ENCODE results near the gene RMND5A. TPM values are rescaled to one million over a fixed set of nuclear protein-coding genes. Genes with fewer than 3 reads are reported as not detected.

RMND5A gene
- total RNA-seq, 1 donor from 2014 or later = 24.3 TPM

- H3K4me3 Mint-ChIP-seq (ENCODE audit: unreplicated experiment) = no peak overlapping the region
- TF ChIP-seq CTCF (IDR thresholded peaks at IDR 0.05) = no peak
- H3K27ac Mint-ChIP-seq (ENCODE audit: unreplicated experiment) = no peak overlapping the region
- DNase-seq (ENCODE audit: extremely low spot score, unreplicated experiment) = no peak
- H3K36me3 Mint-ChIP-seq (ENCODE audit: unreplicated experiment) = no peaks in the 10 kb centered on the region
- peaks cover 5% of the 10 kb centered on the region for H3K9me3 Mint-ChIP-seq (ENCODE audit: unreplicated experiment)
- peaks cover 22% of the 10 kb centered on the region for H3K27me3 Mint-ChIP-seq (ENCODE audit: unreplicated experiment)
- no peaks in the 10 kb centered on the region for H3K4me1 Mint-ChIP-seq (ENCODE audit: unreplicated experiment)
These were observed 33.6 kb upstream of the RMND5A start for GRCh38 chr2:86686460-86686859.

- Mint-ChIP-seq H3K27ac (ENCODE audit: unreplicated experiment) (no peak overlapping the region), H3K4me1 (ENCODE audit: unreplicated experiment) (no peaks in the 10 kb centered on the region), H3K36me3 (ENCODE audit: unreplicated experiment) (no peaks in the 10 kb centered on the region), H3K27me3 (ENCODE audit: unreplicated experiment) (peaks cover 19% of the 10 kb centered on the region), H3K9me3 (ENCODE audit: unreplicated experiment) (peaks cover 6% of the 10 kb centered on the region), H3K4me3 (ENCODE audit: unreplicated experiment) (no peak overlapping the region)
- no peak for DNase-seq (ENCODE audit: extremely low spot score, unreplicated experiment)
- no peak for TF ChIP-seq CTCF (IDR thresholded peaks at IDR 0.05)
These were observed 33.2 kb upstream of the RMND5A start for GRCh38 chr2:86686905-86687304.

- H3K27ac Mint-ChIP-seq (ENCODE audit: unreplicated experiment) = no peak overlapping the region
- H3K27me3 Mint-ChIP-seq (ENCODE audit: unreplicated experiment) = peaks cover 6% of the 10 kb centered on the region
- no peak for TF ChIP-seq CTCF (IDR thresholded peaks at IDR 0.05)
- no peaks in the 10 kb centered on the region for H3K36me3 Mint-ChIP-seq (ENCODE audit: unreplicated experiment)
- H3K4me3 Mint-ChIP-seq (ENCODE audit: unreplicated experiment) = no peak overlapping the region
- no peak for DNase-seq (ENCODE audit: extremely low spot score, unreplicated experiment)
- H3K4me1 Mint-ChIP-seq (ENCODE audit: unreplicated experiment) = no peaks in the 10 kb centered on the region
- H3K9me3 Mint-ChIP-seq (ENCODE audit: unreplicated experiment) = peaks cover 26% of the 10 kb centered on the region
These were observed 24.9 kb upstream of the RMND5A start for GRCh38 chr2:86695053-86695691.

GRCh38 chr2:86697551-86698104 lies 22.5 kb upstream of the RMND5A start:
- Mint-ChIP-seq H3K9me3 (ENCODE audit: unreplicated experiment) (peaks cover 21% of the 10 kb centered on the region), H3K36me3 (ENCODE audit: unreplicated experiment) (no peaks in the 10 kb centered on the region), H3K4me3 (ENCODE audit: unreplicated experiment) (no peak overlapping the region), H3K27me3 (ENCODE audit: unreplicated experiment) (peaks cover 6% of the 10 kb centered on the region), H3K4me1 (ENCODE audit: unreplicated experiment) (peaks cover 2% of the 10 kb centered on the region), H3K27ac (ENCODE audit: unreplicated experiment) (no peak overlapping the region)
- TF ChIP-seq CTCF (IDR thresholded peaks at IDR 0.05) = no peak
- no peak for DNase-seq (ENCODE audit: extremely low spot score, unreplicated experiment)

GRCh38 chr2:86700690-86701089 lies 19.4 kb upstream of the RMND5A start:
- no peak overlapping the region for H3K27ac Mint-ChIP-seq (ENCODE audit: unreplicated experiment)
- no peak for DNase-seq (ENCODE audit: extremely low spot score, unreplicated experiment)
- peaks cover under 1% of the 10 kb centered on the region for H3K9me3 Mint-ChIP-seq (ENCODE audit: unreplicated experiment)
- TF ChIP-seq CTCF (IDR thresholded peaks at IDR 0.05) = no peak
- no peak overlapping the region for H3K4me3 Mint-ChIP-seq (ENCODE audit: unreplicated experiment)
- H3K36me3 Mint-ChIP-seq (ENCODE audit: unreplicated experiment) = no peaks in the 10 kb centered on the region
- peaks cover 11% of the 10 kb centered on the region for H3K4me1 Mint-ChIP-seq (ENCODE audit: unreplicated experiment)
- peaks cover 3% of the 10 kb centered on the region for H3K27me3 Mint-ChIP-seq (ENCODE audit: unreplicated experiment)
